Iris pigment epithelial cell (primary cell): ENCODE measurements around the gene KLHDC10.
"Not testable (repeated sequence)": the region's sequence is repeated elsewhere in the genome, so short reads cannot be mapped to it uniquely, and the experiment has no call there.

Experiments used
- DNase-seq: peaks from one replicate; pipeline ENCODE4 v3.0.0-alpha.2; 2011; ENCODE audit warnings: low read depth

Gene KLHDC10

GRCh38 chr7:130156140-130156539 is 85.8 kb downstream of the KLHDC10 start:
- DNase-seq, result no peak

GRCh38 chr7:130157700-130158099 is 87.4 kb downstream of the KLHDC10 start:
- DNase-seq, result no peak

- no peak for DNase-seq
Measured at GRCh38 chr7:130160023-130160422, 89.7 kb downstream of the KLHDC10 start.

GRCh38 chr7:130160455-130160854 is 90.1 kb downstream of the KLHDC10 start:
- no peak for DNase-seq

GRCh38 chr7:130162196-130162595 is 91.9 kb downstream of the KLHDC10 start:
- DNase-seq, result no peak

- DNase-seq, result no peak
Measured at GRCh38 chr7:130174237-130174959, 104.1 kb downstream of the KLHDC10 start.

GRCh38 chr7:130178251-130178650 is 107.9 kb downstream of the KLHDC10 start:
- DNase-seq, result no peak

- no peak for DNase-seq
Measured at GRCh38 chr7:130179631-130180030, 109.3 kb downstream of the KLHDC10 start.

- DNase-seq, result peak; percentile 74
Measured at GRCh38 chr7:130180571-130181262, 110.4 kb downstream of the KLHDC10 start.

- no peak for DNase-seq
Measured at GRCh38 chr7:130181263-130181605, 110.9 kb downstream of the KLHDC10 start.

GRCh38 chr7:130182990-130183389 is 112.7 kb downstream of the KLHDC10 start:
- no peak for DNase-seq

- DNase-seq, result not testable (repeated sequence)
Measured at GRCh38 chr7:130184349-130184748, 114.0 kb downstream of the KLHDC10 start.
